GM12892 (cell line): ENCODE results near the gene OR7A5.

Experiments
- POLR2A ChIP-seq: IDR thresholded peaks from 2 replicates; pipeline ENCODE4 v1.6.1; 2011; ENCODE audit warnings: low read depth, low read length, control low read depth
- POLR2AphosphoS5 ChIP-seq: IDR thresholded peaks from 2 replicates; pipeline ENCODE4 v1.6.1; 2011; ENCODE audit warnings: low read depth, low read length, control low read depth

DNA sequence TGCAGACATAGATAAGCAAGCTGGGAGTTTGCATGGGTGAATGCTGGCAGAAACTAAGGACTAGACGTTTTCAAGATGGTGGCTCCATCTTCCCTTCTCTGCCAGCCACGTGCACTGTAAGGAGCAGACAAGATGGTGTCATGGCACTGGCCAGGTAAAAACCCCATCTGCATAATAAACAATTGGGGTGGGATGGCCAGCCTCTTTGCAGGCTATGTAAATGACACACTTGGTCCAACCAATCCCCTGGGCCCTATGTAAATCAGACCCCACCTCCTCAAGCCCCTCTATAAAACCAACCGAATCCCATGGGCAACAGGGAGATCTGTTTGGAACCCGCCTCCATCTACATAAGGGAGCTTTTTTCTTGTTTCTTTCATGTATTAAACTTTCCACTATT lies 2.4 kb upstream of the OR7A5 start:
- no peak for TF ChIP-seq POLR2A
- no peak for TF ChIP-seq POLR2AphosphoS5
